ENCODE data around the gene TNRC6B.

TNRC6B gene

DNA sequence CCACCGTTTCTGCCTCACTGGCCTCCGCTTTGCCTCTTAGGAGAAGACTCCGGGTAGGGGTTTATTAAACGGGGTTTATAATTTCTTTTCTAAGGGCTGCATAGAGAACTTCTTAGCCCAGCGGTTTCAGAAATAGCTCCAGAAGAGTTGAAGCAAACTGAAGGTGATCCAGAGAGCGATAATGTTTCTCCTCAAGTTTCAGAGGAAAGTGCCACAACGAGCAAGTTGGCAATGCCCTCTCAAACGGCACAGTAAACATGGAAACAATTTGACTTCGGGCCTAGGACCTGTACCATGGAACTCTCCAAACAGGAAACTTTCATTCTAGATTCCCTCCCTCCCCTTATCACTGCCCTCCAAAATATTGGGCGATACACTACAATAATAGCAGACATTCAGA is 169.6 kb downstream of the TNRC6B start:
- Histone ChIP-seq H4K20me1 (ENCODE audit: insufficient read depth, low read length) (no peaks in the 10 kb centered on the region), H3K79me2 (ENCODE audit: insufficient read depth, low read length) (peaks cover 30% of the 10 kb centered on the region), H3K27me3 (ENCODE audit: insufficient read depth, low read length) (no peaks in the 10 kb centered on the region), H3K4me2 (ENCODE audit: low read length) (peak overlapping the region; percentile 92), H3K9ac (ENCODE audit: low read length) (peak overlapping the region; percentile 83), H3K4me1 (ENCODE audit: insufficient read depth, low read length, severe bottlenecking) (peaks cover 31% of the 10 kb centered on the region), H2AFZ (ENCODE audit: low read length) (no peak overlapping the region), H3K9me2 (ENCODE audit: low read depth, low read length) (no peaks in the 10 kb centered on the region), H3K27ac (ENCODE audit: low read depth, low read length, poor library complexity, severe bottlenecking) (peak overlapping the region; percentile 95), H3F3A (ENCODE audit: insufficient read depth, low read length) (peaks cover 9% of the 10 kb centered on the region; the same call in 1 of the 2 replicates), H3K36me3 (ENCODE audit: insufficient read depth, low read length) (peaks cover 36% of the 10 kb centered on the region), H3K4me3 (ENCODE audit: low read depth, low read length, poor library complexity, severe bottlenecking) (peak overlapping the region; percentile 85), H3K9me3 (ENCODE audit: low read length) (no peaks in the 10 kb centered on the region)
- TF ChIP-seq, protein P1, sequence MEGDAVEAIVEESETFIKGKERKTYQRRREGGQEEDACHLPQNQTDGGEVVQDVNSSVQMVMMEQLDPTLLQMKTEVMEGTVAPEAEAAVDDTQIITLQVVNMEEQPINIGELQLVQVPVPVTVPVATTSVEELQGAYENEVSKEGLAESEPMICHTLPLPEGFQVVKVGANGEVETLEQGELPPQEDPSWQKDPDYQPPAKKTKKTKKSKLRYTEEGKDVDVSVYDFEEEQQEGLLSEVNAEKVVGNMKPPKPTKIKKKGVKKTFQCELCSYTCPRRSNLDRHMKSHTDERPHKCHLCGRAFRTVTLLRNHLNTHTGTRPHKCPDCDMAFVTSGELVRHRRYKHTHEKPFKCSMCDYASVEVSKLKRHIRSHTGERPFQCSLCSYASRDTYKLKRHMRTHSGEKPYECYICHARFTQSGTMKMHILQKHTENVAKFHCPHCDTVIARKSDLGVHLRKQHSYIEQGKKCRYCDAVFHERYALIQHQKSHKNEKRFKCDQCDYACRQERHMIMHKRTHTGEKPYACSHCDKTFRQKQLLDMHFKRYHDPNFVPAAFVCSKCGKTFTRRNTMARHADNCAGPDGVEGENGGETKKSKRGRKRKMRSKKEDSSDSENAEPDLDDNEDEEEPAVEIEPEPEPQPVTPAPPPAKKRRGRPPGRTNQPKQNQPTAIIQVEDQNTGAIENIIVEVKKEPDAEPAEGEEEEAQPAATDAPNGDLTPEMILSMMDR (IDR thresholded peaks at IDR 0.05; ENCODE audit: low read length), result no peak
- TF ChIP-seq EZH2 (IDR thresholded peaks at IDR 0.05; ENCODE audit: borderline replicate concordance, low read length), result no peak

DNA sequence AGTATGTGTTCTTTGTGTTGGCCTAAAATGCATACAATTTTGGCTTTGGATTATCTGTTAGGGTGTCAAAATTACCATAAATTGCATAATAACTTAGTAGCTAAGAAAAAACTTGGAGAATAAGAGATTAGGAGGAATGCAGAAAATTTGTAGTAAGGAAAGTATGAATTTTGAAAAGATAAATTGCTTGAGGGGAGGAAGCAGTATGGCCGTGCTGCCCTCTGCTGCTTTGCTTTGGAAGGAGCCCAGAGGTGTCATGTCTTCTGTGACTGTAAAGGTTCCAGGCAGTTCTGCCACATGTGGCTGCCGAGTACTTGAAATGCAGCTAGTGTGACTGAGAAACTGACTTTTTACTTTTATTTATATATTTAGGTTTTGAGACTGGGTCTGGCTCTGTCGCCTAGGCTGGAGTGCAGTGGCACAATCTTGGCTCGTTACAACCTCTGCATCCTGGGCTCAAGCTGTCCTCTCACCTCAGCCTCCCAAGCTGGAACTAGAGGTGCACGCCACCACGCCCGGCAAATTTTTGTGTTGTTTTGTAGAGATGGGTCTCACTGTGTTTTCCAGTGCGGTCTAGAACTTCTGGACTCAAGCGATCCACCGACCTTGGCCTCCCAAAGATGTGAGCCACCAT is 170.4 kb downstream of the TNRC6B start:
- TF ChIP-seq, protein P1 (IDR thresholded peaks at IDR 0.05; ENCODE audit: low read length), result peak; percentile 90
- TF ChIP-seq EZH2 (IDR thresholded peaks at IDR 0.05; ENCODE audit: borderline replicate concordance, low read length), result no peak
- H3K79me2 ChIP-seq (ENCODE audit: insufficient read depth, low read length), result peaks cover 30% of the 10 kb centered on the region
- H3K27me3 ChIP-seq (ENCODE audit: insufficient read depth, low read length), result no peaks in the 10 kb centered on the region
- peaks cover 45% of the 10 kb centered on the region for H3K36me3 ChIP-seq (ENCODE audit: insufficient read depth, low read length)
- H3K9ac ChIP-seq (ENCODE audit: low read length), result peak overlapping the region; percentile 83
- H3K9me3 ChIP-seq (ENCODE audit: low read length), result no peaks in the 10 kb centered on the region
- no peaks in the 10 kb centered on the region for H4K20me1 ChIP-seq (ENCODE audit: insufficient read depth, low read length)
- no peaks in the 10 kb centered on the region for H3K9me2 ChIP-seq (ENCODE audit: low read depth, low read length)
- H3K4me3 ChIP-seq (ENCODE audit: low read depth, low read length, poor library complexity, severe bottlenecking), result peak overlapping the region; percentile 85
- H3K4me2 ChIP-seq (ENCODE audit: low read length), result peak overlapping the region; percentile 92
- H3F3A ChIP-seq (ENCODE audit: insufficient read depth, low read length), result 0 out of 2 replicates have a peak, but pooled peaks cover under 1% of the 10 kb centered on the region
- peak overlapping the region; percentile 95 for H3K27ac ChIP-seq (ENCODE audit: low read depth, low read length, poor library complexity, severe bottlenecking)
- peaks cover 29% of the 10 kb centered on the region for H3K4me1 ChIP-seq (ENCODE audit: insufficient read depth, low read length, severe bottlenecking)
- no peak overlapping the region for H2AFZ ChIP-seq (ENCODE audit: low read length)

DNA sequence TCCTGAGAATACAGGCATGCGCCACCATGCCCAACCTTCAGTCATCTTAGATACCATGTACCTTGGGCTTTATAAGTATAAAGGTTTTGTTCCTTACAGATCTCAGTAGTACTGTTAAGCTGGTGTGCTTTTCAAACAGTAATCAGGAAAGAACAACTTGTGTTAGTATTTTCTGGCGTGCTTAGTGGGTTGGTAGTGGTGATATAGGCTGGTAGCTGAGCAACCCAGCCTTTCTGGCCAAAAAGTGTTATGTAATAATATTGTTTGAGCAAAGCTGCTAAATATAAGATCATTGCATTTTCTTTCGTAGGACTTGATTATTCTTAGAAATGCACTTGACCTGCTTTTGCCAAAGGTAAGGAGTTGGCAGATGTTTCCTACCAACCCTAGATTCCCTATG is 175.0 kb downstream of the TNRC6B start:
- Histone ChIP-seq H3K9ac (ENCODE audit: low read length) (no peak overlapping the region), H3K27me3 (ENCODE audit: insufficient read depth, low read length) (no peaks in the 10 kb centered on the region), H3K36me3 (ENCODE audit: insufficient read depth, low read length) (peaks cover 89% of the 10 kb centered on the region), H4K20me1 (ENCODE audit: insufficient read depth, low read length) (no peaks in the 10 kb centered on the region), H2AFZ (ENCODE audit: low read length) (no peak overlapping the region), H3K9me2 (ENCODE audit: low read depth, low read length) (no peaks in the 10 kb centered on the region), H3K9me3 (ENCODE audit: low read length) (no peaks in the 10 kb centered on the region), H3K4me1 (ENCODE audit: insufficient read depth, low read length, severe bottlenecking) (peaks cover 12% of the 10 kb centered on the region), H3F3A (ENCODE audit: insufficient read depth, low read length) (no peaks in the 10 kb centered on the region), H3K27ac (ENCODE audit: low read depth, low read length, poor library complexity, severe bottlenecking) (no peak overlapping the region), H3K4me3 (ENCODE audit: low read depth, low read length, poor library complexity, severe bottlenecking) (no peak overlapping the region), H3K79me2 (ENCODE audit: insufficient read depth, low read length) (peaks cover 19% of the 10 kb centered on the region), H3K4me2 (ENCODE audit: low read length) (no peak overlapping the region)
- TF ChIP-seq, protein P1 (IDR thresholded peaks at IDR 0.05; ENCODE audit: low read length), result no peak
- no peak for TF ChIP-seq EZH2 (IDR thresholded peaks at IDR 0.05; ENCODE audit: borderline replicate concordance, low read length)

Measured in OCI-LY1 (cell line).